SK-N-MC (cell line): Measurements from ENCODE around the gene GTF3C2.

Experiments used
- EZH2 ChIP-seq: fragments of 200-600 bp; sonication (generic); IDR thresholded peaks from one replicate; pipeline ENCODE4 v1.6.1; 2017; ENCODE audit warnings: antibody characterized with exemption
- POLR2AphosphoS5 ChIP-seq: IDR thresholded peaks from 2 replicates; pipeline ENCODE4 v1.6.1; 2012; ENCODE audit warnings: mild to moderate bottlenecking, low read depth, low read length, borderline replicate concordance

GRCh38 chr2:27373567-27373966 is 17.0 kb upstream of the GTF3C2 start:
- TF ChIP-seq EZH2 (no peak), POLR2AphosphoS5 (no peak)
